NCI-H2196 treated with DMSO at 0.1 percent for 48 hours (cell line): ENCODE results near the gene USP3.
"Not testable (repeated sequence)": the region's sequence is repeated elsewhere in the genome, so short reads cannot be mapped to it uniquely, and the experiment has no call there.

ENCODE experiments used
- DNase-seq: peaks from one replicate; lab custom pipeline; 2025; ENCODE audit not compliant: unreplicated experiment; lab: John Stamatoyannopoulos, UW

USP3 gene

GRCh38 chr15:63476229-63476632, 28.2 kb upstream of the USP3 start:
- DNase-seq = no peak

- DNase-seq = no peak
Observed at GRCh38 chr15:63478243-63478642, 26.1 kb upstream of the USP3 start.

DNA sequence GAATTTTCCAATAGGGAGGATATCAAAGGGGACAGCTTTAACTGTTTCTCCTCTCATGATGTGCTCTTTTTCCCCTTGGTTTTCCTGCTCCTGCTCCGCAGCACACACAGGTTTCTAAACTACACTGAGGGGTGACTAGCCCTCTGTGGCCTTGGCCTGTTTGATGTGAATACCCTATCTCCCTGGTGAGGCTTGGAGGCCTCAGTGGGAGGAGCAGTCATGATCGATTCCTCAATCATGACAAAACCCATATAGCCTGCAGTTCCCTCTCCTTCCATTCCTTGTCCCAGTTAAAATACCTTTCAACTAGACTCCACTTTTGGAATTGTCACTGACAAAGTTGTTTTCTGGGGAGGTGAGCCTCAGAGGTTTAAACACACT, 24.0 kb upstream of the USP3 start:
- no peak for DNase-seq

DNA sequence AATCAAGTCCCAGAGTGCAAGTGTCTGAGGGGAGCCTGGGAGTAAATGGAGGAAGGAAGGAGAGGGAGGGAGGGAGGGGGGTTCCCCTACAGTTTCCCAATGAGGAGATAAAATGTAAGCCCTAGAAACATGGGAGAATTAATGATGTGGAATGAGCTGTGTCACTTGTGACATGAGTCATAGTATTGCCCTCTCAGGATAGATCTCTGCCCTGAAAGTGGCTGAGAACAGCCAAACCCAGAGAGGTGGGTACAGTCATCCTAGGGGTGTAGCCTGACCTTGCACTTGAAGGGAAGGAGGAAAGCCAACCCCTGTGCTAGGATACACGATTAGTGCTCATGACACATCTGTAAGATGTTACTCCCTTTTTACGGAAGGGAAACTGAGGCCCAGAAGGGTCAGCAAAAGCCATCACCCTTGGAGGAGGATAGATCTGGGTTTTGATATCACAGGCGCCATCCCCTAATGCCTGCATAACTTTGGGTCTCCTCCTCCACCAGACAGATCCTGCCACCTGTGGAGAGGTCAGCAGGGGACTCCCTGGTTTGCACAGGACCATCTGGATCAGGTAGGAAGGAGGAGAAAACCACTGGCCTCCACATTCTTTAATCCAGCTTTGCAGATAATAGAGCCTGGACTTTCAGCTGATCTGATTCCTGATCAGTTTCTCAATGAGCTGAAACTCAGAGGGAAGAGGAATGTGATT, 23.1 kb upstream of the USP3 start:
- DNase-seq = no peak

DNA sequence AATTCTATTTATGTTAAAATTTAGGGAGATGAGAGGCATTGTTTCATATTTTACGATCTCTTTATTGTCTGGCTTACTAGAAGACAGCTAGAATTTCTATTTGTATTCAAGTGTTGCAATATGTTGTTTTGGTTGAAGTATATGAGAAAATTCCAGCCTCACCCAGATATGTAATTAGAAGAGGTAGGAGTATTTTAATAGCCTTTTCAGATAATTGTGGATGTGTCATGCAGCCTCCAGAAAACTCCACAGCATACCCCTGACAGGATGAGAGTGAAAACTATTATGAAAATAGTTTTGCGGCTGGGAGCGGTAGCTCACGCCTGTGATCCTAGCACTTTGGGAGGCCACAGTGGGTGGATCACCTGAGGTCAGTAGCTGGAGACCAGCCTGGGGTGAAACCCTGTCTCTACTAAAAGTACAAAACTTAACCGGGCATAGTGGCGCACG, 21.5 kb upstream of the USP3 start:
- no peak for DNase-seq

- DNase-seq = no peak
Observed at GRCh38 chr15:63483521-63484371, 20.6 kb upstream of the USP3 start.

- DNase-seq = no peak
Observed at GRCh38 chr15:63484433-63485186, 19.8 kb upstream of the USP3 start.

GRCh38 chr15:63487076-63487757, 17.2 kb upstream of the USP3 start:
- DNase-seq = no peak

DNA sequence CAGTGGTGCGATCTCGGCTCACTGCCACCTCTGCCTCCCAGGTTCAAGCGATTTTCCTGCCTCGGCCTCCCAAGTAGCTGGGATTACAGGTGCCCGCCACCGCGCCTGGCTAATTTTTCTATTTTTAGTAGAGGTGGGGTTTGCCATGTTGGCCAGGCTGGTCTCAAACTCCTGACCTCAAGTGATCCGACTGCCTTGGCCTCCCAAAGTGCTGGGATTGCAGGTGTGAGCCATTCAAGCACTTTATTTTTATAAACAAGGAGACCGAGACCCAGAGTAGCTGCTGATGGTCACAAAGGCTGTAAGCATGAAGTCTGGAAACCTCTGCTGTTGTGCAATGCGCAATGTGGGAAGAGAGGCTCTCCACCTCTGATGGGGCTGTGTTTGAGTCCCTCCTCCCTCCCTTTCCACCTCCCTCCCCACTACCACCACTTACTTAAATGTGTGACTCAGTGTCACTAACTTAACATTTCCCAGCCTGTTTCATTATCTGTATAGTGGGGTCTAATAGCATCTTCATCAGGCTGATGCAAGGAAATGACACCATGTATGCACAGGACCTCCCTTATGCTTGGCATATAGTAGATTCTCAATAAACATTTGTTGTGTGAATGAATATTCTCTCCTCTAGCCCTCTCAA, 16.5 kb upstream of the USP3 start:
- not testable (repeated sequence) for DNase-seq

DNA sequence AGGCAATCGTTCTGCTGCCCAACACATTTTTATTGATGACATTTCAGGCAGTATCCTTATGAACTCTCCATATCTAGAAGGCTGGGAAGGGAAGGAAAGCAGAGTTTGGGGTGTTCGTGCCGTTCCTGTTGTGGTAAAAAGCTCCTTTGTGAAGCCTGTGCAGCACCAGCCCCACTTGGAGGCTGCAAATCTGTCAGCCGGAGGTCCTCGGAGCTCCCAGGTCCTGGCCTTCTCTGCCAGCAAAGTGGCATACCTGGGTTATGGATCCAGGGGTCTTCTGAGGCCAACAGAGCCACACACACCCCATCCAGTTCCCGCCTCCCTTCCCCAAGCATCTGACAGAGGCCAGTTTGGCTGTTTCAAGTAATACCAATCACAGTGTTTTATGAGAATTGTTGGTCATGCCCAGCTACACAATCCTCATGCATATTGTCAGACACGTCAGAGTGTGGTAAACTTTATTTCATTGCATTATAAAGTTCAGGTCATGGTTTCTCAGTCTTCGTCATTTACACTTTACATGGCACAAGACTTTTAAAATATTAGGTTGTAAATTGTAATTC, 15.9 kb upstream of the USP3 start:
- no peak for DNase-seq

DNA sequence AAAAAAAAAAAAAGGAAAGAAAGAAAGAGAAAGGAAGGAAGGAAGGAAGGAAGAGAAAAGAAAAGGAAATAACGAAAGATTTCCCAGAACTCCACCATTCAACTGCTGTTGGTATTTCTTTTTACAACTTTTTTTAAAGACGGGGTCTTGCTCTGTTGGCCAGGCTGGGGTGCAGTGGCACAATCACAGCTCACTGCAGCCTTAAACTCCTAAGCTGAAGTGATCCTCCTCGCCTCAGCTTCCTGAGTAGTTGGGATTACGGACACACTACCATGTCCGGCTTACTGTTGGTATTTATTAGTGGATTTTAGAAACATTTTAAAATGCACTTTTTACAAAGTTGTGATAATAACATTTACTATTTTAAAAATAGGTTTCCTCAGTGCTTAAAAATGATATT, 15.0 kb upstream of the USP3 start:
- no peak for DNase-seq

- no peak for DNase-seq
Observed at GRCh38 chr15:63490345-63491034, 13.9 kb upstream of the USP3 start.

- DNase-seq = no peak
Observed at GRCh38 chr15:63491116-63491827, 13.1 kb upstream of the USP3 start.

DNA sequence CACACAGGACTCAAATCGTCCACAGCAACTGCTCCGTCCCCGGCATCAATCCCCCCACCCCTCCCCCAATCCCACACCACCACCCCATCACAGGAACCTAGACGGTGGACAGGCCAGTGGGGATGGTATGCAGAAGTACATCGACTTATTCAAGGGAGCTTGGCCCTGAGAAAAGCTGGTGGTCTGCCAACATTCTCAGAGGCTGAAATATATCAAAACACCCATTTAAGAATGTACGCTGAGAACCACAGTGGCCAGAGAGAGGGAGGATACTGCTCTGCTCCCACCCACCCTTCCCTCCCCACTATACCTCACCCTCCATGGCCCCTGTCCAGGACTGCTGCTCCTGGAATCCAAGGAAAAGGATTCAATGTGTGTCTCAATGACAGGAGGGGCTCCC, 12.4 kb upstream of the USP3 start:
- DNase-seq = no peak

- no peak for DNase-seq
Observed at GRCh38 chr15:63492541-63493077, 11.8 kb upstream of the USP3 start.

DNA sequence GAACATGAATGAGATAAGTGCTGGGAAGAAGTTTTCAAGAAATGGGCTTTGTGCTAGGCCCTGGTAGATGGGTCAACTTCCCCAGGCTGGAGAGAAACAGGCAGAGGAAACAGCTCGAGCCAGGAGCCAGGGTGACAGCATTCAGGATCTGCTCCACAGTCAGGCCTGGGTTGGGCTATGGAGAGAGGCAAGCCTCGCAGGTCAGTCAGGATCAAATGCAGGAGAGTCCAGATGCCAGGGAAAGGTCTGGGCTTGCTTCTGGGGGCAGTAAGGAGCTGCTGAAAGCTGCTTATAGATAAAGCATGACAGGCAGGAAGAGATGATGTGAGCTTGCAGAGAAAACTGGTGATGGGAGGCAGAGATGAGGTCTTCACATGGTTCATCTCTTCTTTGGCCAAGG, 11.0 kb upstream of the USP3 start:
- no peak for DNase-seq

DNA sequence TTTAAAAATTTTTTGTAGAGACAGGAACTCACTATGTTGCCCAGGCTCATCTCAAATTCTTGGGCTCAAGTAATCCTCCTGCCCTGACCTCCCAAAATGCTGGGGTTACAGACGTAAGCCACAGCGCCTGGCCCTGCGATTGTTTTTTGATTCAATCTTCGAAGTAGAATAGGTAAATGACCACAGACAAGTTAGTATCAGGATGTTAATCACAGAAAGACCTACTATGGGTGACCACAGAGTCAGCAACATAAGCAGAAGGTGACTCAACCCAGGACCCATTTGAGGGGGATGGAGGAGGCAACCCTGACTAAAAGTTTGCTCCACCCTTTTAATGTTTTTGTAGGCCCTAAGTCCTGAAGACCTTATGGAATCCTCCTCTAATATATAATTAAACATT, 10.0 kb upstream of the USP3 start:
- DNase-seq = no peak

DNA sequence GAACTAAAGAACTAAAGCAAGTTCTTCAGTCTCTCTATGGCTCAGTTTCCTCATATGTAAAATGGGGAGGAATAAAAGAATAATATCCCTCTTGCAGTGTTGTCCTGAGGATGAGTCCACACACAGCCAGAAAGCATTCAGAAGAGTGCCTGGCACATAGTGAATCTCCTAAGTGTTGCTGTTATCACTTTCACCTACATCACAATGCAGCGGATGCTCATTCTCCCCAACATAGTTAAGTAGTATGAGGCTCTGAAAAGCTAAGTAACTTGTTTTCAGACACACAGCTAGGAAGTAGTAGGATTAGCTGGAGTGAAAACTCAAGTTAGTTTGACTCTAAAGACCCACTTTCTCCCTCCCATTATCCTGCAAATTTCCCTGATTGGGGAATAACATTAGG, 9.1 kb upstream of the USP3 start:
- DNase-seq = no peak
